DMS153 treated with DMSO at 0.1 percent for 48 hours (cell line): ENCODE data around the gene KCTD3.

Experiments used
- DNase-seq: peaks from one replicate; lab custom pipeline; 2025; ENCODE audit not compliant: unreplicated experiment; lab: John Stamatoyannopoulos, UW

The KCTD3 gene

DNA sequence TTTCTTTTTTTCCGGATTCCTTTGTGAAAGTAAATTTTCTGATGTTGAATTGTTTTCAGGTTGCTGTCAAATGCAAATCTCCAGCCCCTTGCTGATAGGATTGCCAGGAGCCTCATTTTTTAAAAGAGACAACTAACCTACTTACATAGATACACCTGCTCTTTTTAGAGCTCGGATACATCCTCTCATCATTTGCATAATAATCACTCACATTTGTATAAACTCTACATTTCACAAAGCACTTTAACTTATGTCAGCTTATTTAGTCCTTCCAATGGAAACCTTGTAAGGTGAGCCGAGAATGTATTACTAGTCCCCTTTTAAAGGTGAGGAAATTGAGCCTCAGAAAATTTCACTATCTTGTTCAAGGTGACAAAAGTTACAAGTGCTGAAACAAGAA is 84.8 kb downstream of the KCTD3 start:
- no peak for DNase-seq

DNA sequence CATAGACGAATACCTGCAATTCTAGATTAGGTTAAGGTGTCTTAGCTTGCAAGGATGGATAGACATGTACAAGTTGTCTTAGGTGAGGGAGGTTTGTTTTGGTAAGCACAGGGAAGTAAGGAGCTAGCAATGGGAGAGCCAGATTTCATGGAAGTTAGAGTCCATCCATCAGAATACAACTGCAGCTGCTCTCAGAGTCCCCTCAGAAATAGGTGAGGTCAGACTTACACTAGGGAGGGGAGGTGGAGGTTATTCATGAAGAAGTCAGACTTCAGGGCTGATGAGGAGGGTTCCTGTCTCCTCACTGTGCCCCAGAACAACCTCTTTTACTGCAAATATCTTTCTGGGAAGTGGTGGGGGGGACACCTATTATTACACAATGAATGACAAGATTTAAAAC is 85.3 kb downstream of the KCTD3 start:
- DNase-seq, result no peak

DNA sequence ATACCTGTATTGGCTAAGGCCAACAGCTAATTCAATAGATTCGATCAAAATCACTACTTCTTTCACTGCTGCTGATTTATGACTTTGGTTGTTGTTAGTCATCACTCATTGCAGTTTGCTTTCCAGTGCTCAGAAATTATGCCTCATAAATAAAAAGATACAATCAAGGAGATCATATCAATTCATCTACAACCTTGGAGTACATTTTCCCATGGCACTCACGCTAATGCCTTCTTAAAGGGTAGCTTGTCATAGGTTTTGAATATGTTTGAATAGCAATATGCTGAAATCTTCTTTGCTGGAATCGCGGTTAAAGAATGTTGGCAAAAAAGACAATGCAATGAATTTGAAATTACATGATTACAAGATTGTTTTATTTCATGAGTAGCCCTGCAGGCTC is 89.9 kb downstream of the KCTD3 start:
- DNase-seq, result no peak

GRCh38 chr1:215660259-215660658 is 93.2 kb downstream of the KCTD3 start:
- DNase-seq, result no peak

DNA sequence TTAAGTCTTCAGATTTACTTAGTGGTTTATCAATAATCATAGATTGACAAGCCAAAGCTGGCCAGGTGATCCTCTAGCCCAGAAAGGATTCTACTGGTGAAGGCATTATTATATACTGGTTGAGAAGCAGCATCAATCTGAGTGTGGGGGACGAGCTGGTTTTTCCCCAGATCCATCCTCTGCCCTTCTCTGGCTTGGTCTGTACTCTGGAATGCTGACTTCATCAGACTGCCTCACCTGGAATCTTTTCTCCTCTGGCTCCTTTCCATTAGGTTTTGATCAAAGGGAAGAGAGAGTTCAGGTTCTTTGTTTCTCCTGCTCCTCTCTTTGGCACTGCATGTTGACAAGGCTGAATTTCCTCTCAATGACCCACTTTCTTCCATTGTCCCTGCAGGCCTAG is 93.9 kb downstream of the KCTD3 start:
- no peak for DNase-seq

DNA sequence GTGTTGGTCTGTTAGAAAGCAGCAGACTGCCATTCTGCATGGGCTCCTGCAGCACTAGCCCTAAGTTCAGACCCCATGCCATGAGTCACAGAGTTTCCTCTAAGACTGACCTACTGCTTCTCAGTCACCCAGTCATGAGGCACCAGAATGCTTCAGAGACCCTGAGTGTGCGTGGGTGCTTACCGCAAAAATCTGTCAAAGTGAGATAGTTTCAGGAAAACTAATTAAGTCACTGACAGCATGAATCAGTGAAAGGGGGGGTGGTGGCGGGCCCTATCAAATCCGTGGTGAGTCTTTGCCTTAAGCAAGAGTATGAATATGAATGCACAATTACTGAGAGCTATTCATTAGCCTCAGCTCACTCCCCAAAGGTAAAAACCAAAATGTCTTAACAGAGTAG is 98.1 kb downstream of the KCTD3 start:
- no peak for DNase-seq

DNA sequence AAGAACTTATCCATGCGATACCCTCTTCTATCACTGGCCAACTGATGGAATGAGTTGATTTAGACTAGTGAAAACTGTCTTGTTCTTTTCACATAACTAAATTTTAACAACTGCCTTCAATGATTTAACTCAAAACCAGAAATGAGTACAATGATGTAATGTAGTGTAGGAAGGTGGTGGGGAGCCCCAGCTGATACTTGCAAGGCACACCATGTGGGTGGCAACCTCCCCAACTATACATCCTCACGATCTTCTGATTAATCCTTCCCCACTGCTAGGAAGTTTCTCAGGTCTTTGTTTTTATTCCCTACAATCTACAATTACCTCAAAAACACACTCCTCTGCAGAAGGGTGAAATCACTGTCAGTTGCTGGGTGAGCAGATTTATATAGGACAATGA is 100.7 kb downstream of the KCTD3 start:
- DNase-seq, result no peak

GRCh38 chr1:215669806-215670491 is 102.8 kb downstream of the KCTD3 start:
- no peak for DNase-seq
